HUES48 (cell line): ENCODE data around the gene KPNA2.
"Not testable (repeated sequence)": the region's sequence is repeated elsewhere in the genome, so short reads cannot be mapped to it uniquely, and the experiment has no call there.

Experiments
- H3K27ac ChIP-seq: one replicate; pipeline ENCODE4 v1.7.0; 2013; ENCODE audit warnings: low read depth, low read length, inconsistent platforms
- H3K27me3 ChIP-seq: 2 replicates; pipeline ENCODE4 v1.6.1; 2013; ENCODE audit warnings: mild to moderate bottlenecking, low read length; ENCODE audit not compliant: control insufficient read depth, insufficient read depth
- H3K36me3 ChIP-seq: 2 replicates; pipeline ENCODE4 v1.6.1; 2013; ENCODE audit warnings: low read length; ENCODE audit not compliant: control insufficient read depth, insufficient read depth
- H3K4me1 ChIP-seq: 2 replicates; pipeline ENCODE4 v1.6.1; 2013; ENCODE audit warnings: mild to moderate bottlenecking, low read length; ENCODE audit not compliant: control insufficient read depth, insufficient read depth
- H3K4me3 ChIP-seq: 2 replicates; pipeline ENCODE4 v1.5.1; 2013; ENCODE audit warnings: mild to moderate bottlenecking, low read depth, low read length
- H3K9ac ChIP-seq: 2 replicates; pipeline ENCODE4 v1.6.1; 2013; ENCODE audit warnings: mild to moderate bottlenecking, low read depth, low read length, moderate library complexity
- H3K9me3 ChIP-seq: 2 replicates; pipeline ENCODE4 v1.6.1; 2013; ENCODE audit warnings: low read length; ENCODE audit not compliant: control insufficient read depth, insufficient read depth

The KPNA2 gene

DNA sequence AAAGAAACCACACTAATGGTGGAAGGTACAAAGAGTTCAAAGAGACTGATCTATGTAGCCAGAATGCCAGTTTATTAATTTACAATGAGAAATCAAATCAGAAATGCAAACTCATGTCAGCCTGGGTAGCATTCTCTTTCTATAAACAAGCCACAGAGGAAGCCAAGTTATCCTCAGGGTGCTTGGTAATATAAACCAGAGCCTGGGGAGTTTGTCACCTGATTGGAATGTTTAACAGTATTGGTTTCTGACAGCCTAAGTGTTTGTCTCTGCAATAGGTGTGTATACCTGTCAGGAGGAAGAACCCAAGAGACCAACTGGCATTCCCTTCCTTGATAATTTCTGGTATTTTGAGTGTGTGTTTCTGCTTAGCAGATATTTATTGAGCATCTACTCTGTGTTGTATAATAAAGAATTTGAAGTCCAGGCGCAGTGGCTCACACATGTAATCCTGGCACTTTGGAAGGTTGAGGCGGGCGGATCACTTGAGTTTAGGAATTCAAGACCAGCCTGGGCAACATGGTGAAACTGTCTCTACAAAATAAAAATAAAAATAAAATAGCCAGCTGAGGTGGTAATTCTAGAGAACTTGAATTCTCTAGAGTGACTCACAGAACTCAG, 36.1 kb upstream of the KPNA2 start:
- Histone ChIP-seq H3K4me1 (peaks cover 9% of the 10 kb centered on the region), H3K27me3 (peaks cover 27% of the 10 kb centered on the region), H3K9ac (no peak overlapping the region), H3K27ac (no peak overlapping the region), H3K9me3 (no peaks in the 10 kb centered on the region), H3K36me3 (no peaks in the 10 kb centered on the region), H3K4me3 (no peak overlapping the region)

DNA sequence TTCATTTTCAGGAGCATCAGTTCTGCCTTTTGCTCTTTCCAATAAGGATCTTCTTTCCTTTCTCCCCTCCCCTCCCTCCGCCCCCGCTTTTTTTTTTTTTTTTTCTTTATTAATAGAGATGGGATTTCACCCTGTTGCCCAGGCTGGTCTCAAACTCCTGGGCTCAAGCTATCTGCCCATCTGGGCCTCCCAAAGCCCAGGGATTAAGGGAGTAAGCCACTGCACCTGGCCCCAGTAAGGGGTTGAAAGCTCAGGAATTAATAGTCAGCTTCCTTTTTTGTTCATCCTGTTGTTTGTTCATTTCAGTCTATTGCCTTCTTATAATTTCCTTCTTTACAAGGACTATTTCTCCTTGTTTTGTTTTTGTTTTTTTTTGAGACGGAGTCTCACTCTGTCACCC, 31.3 kb upstream of the KPNA2 start:
- no peaks in the 10 kb centered on the region for H3K36me3 ChIP-seq
- no peaks in the 10 kb centered on the region for H3K4me1 ChIP-seq
- no peaks in the 10 kb centered on the region for H3K9me3 ChIP-seq
- no peak overlapping the region for H3K27ac ChIP-seq
- no peaks in the 10 kb centered on the region for H3K27me3 ChIP-seq
- H3K9ac ChIP-seq: no peak overlapping the region
- H3K4me3 ChIP-seq: no peak overlapping the region

DNA sequence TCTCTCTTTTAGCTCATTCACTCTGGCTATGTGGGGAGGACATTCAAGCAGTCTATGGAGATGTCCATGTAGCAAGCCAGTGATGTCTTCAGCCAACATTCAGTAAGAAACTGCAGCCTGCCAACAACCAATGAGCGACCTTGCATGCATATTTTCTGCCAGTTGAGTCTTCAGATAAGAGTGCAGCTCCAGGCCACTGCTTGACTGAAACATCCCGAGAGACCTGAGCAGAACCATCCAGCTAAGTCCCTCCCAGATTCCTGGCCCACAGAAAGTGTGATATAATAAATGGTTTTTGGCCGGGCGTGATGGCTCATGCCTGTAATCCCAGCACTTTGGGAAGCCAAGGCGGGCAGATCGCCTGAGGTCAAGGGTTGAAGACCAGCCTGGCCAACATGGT, 28.7 kb upstream of the KPNA2 start:
- no peaks in the 10 kb centered on the region for H3K36me3 ChIP-seq
- no peaks in the 10 kb centered on the region for H3K9me3 ChIP-seq
- no peak overlapping the region for H3K27ac ChIP-seq
- H3K9ac ChIP-seq: no peak overlapping the region
- H3K4me1 ChIP-seq: no peaks in the 10 kb centered on the region
- H3K4me3 ChIP-seq: no peak overlapping the region
- no peaks in the 10 kb centered on the region for H3K27me3 ChIP-seq

DNA sequence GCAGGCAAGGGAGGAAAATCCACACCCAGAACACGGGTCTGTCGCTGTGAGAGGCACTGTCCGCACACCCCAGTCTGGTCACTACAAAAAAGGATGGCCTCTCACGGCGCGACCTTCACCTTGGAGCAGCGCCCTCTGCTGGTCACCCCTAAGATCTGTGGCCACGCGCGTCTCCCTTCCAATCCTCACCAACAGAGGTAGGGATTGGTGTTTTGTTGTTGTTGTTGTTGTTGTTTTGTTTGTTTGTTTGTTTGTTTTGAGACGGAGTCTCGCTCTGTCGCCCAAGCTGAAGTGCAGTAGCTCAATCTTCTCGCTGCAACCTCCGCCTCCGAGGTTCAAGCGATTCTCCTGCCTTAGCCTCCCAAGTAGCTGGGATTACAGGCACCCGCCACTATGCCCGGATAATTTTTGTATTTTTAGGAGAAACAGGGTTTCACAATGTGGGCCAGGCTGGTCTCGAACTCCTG, 24.3 kb upstream of the KPNA2 start:
- Histone ChIP-seq H3K4me3 (0 out of 2 replicates have a peak overlapping the region, but pooled peaks have one; percentile 32), H3K27ac (no peak overlapping the region), H3K9ac (no peak overlapping the region), H3K4me1 (no peaks in the 10 kb centered on the region), H3K27me3 (no peaks in the 10 kb centered on the region), H3K36me3 (no peaks in the 10 kb centered on the region), H3K9me3 (no peaks in the 10 kb centered on the region)

DNA sequence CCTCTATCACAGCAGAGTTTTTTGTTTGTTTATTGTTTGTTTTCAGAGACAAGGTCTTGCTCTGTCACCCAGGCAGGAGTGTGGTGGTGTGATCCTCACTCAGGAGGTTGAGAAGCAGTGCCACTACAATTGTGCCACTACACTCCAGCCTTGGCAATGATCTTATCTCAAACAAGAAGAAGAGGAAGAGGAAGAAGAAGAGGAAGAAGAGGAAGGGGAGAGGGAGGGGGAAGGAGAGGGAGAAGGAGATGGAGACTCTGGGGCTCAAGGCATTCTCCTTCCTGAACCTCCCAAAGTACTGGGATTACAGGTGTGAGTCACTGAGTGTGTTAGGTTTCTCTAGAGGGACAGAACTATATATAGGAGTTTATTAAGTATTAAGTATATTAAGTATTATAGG, 22.1 kb upstream of the KPNA2 start:
- H3K27me3 ChIP-seq: no peaks in the 10 kb centered on the region
- no peak overlapping the region for H3K9ac ChIP-seq
- H3K27ac ChIP-seq: no peak overlapping the region
- no peak overlapping the region for H3K4me3 ChIP-seq
- peaks cover 4% of the 10 kb centered on the region; the same call in 1 of the 2 replicates for H3K4me1 ChIP-seq
- H3K36me3 ChIP-seq: no peaks in the 10 kb centered on the region
- H3K9me3 ChIP-seq: no peaks in the 10 kb centered on the region

DNA sequence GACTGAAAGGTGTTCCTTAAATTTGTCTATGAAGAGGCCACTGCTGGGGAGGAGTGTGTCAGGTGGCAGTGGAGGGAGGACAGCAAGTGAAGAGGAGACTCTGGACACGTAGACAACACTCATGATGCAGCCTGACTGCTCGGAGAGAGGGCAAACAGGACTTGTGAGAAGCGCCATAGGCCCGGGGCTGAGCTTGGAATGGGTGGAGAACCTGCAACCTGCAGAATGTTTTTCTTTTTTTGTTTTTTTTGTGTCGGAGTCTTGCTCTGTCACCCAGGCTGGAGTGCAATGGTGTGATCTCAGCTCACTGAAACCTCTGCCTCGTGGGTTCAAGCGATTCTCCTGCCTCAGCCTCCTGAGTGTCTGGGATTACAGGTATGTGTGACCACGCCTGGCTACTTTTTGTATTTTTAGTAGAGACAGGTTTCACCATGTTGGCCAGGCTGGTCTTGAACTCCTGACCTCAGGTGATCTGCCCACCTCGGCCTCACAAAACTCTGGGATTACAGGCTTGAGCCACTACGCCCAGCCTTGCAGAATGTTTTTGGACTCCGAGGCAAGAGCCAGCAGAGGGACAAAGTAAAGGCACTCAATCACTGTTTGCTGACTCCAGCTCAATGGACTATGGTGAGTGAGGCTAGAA, 20.3 kb upstream of the KPNA2 start:
- Histone ChIP-seq H3K27ac (no peak overlapping the region), H3K36me3 (no peaks in the 10 kb centered on the region), H3K27me3 (no peaks in the 10 kb centered on the region), H3K4me1 (peaks cover 4% of the 10 kb centered on the region; the same call in 1 of the 2 replicates), H3K4me3 (no peak overlapping the region), H3K9ac (no peak overlapping the region), H3K9me3 (no peaks in the 10 kb centered on the region)

DNA sequence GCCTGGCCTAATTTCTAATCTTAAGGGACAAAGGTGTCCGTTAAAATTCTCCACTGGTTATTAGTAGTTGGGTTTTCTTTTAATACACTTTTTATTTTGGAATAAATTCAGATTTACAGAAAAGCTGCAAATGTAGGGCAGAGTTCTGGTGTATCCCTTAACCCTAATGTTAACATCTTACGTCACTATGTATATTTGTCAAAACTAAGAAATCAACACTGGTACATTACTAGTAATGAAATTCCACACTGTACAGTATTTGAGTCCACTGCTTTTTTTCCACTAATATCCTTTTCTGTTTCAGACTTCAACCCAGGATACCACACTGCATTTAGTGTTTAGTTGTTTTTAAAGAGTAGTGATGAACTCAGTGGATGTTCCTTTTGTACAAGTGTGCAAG, 18.7 kb upstream of the KPNA2 start:
- H3K4me3 ChIP-seq: no peak overlapping the region
- H3K4me1 ChIP-seq: peaks cover 8% of the 10 kb centered on the region
- H3K27ac ChIP-seq: no peak overlapping the region
- H3K9ac ChIP-seq: no peak overlapping the region
- no peaks in the 10 kb centered on the region for H3K9me3 ChIP-seq
- no peaks in the 10 kb centered on the region for H3K27me3 ChIP-seq
- no peaks in the 10 kb centered on the region for H3K36me3 ChIP-seq

DNA sequence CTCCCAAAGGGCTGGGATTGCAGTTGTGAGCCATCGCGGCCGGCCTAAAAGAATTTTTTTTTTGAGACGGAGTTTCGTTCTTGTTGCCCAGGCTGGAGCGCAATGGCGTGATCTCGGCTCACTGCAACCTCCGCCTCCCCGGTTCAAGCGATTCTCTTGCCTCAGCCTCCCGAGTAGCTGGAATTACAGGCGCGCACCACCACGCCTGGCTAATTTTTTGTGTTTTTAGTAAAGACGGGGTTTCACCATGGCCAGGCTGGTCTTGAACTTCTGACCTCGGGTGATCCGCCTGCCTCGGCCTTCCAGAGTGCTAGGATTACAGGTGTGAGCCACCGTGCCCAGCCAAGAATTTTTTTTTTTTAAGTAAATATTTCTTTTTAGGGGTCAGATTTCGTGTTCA, 17.0 kb upstream of the KPNA2 start:
- not testable (repeated sequence) for H3K36me3 ChIP-seq, H3K9ac ChIP-seq, H3K4me1 ChIP-seq

DNA sequence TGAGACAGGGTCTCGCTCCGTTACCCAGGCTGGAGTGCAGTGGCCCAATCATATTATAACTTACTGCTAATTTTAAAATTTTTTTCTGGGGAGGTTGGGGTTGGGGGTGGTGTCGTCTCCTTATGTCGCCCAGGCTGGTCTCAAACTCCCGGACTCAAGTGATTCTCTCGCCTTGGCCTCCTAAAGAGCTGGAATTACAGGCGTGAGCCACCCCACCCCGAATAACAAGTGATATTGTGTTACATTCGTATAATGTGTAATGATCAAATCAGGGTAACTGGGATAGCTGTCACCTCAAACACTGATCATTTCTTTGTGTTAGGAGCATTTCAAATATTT, 16.2 kb upstream of the KPNA2 start:
- no peak overlapping the region for H3K9ac ChIP-seq
- H3K36me3 ChIP-seq: no peaks in the 10 kb centered on the region
- H3K4me1 ChIP-seq: peaks cover 8% of the 10 kb centered on the region
- peak overlapping the region; percentile 38 for H3K4me3 ChIP-seq
- no peaks in the 10 kb centered on the region for H3K9me3 ChIP-seq
- H3K27me3 ChIP-seq: no peaks in the 10 kb centered on the region
- H3K27ac ChIP-seq: no peak overlapping the region

More for the DNA sequence above, 17.0 kb upstream of the KPNA2 start:
- not testable (repeated sequence) for H3K4me3 ChIP-seq, H3K27me3 ChIP-seq, H3K27ac ChIP-seq, H3K9me3 ChIP-seq

DNA sequence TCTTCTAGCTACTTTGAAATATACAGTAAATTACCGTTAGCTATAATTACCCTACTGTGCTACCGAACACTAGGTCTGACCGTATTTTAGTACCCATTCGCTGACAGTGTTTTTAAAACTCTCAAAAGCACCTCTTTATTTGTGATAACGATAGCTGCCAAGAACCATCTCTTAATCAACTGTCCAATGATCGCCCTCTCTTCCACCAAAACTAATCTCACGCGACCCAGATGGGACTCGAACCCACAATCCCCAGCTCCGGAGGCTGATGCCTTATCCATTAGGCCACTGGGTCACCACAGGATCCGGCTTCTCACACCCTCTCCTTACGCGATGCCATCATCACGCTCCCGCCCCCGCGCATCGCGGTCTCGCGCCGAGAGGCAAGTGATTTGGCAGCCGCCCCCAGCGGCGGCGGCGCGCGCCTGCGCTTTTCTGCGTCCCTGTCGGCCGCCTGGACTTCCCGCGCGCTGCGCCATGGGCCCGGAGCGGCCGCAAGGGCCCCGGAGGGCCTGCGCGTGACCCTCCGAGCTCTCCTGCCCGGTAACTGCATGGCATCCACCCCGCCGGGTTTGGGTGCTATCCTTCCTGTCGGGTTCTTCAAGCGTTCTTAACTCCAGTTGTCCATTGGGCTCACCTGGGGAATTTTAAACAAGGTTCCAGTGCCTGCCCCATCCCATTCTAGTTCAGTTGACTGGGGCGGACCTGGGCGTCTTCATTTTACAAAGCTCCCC, 15.7 kb upstream of the KPNA2 start:
- H3K27me3 ChIP-seq: no peaks in the 10 kb centered on the region
- peak overlapping the region; percentile 77 for H3K27ac ChIP-seq
- peaks cover 8% of the 10 kb centered on the region for H3K4me1 ChIP-seq
- peak overlapping the region; percentile 57 for H3K9ac ChIP-seq
- peak overlapping the region; percentile 60 for H3K4me3 ChIP-seq
- no peaks in the 10 kb centered on the region for H3K9me3 ChIP-seq
- H3K36me3 ChIP-seq: no peaks in the 10 kb centered on the region

DNA sequence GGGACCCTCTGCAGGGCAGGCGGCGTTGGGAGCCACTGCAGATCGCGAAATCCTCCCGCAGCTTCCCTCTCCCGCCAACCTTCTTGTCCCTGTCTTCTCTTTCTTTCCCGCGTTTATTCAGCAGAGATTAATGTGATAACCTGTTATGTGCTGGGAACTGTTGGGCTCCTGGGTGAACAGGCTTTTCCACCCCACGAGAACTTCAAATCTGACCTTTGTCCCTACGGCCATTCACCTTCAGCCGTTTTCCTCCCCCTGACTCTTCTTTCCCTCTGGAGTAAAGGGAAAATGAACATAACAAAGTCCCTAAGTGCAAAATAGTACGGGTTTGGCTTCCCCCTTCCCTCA, 15.2 kb upstream of the KPNA2 start:
- no peaks in the 10 kb centered on the region for H3K27me3 ChIP-seq
- no peaks in the 10 kb centered on the region for H3K9me3 ChIP-seq
- H3K9ac ChIP-seq: peak overlapping the region; percentile 57
- peaks cover 8% of the 10 kb centered on the region for H3K4me1 ChIP-seq
- no peaks in the 10 kb centered on the region for H3K36me3 ChIP-seq
- peak overlapping the region; percentile 77 for H3K27ac ChIP-seq
- H3K4me3 ChIP-seq: peak overlapping the region; percentile 60
